Endothelial cell of umbilical vein (primary cell): ENCODE measurements around the gene CAMP. TPM values are rescaled to one million over a fixed set of nuclear protein-coding genes. Genes with fewer than 3 reads are reported as not detected.

Experiments used
- BruUV-seq: library from RNA; stranded (reverse); fragments of 400-500 nt; replicated peaks from 2 replicates; lab custom pipeline; 2021; lab: Mats Ljungman, UMichigan
- CTCF ChIA-PET: fragments of 300-600, 350-600 bp; sonication (Branson Sonifier 250); formaldehyde crosslinking; loops from one replicate; lab custom pipeline; 2021; ENCODE audit warnings: antibody characterized with exemption, inconsistent platforms; lab: Charles Lee
- POLR2A ChIA-PET: fragments of 300-600, 350-600 bp; sonication (Branson Sonifier 250); formaldehyde crosslinking; loops from one replicate; lab custom pipeline; 2021; ENCODE audit warnings: antibody characterized with exemption, inconsistent platforms; lab: Charles Lee
- DNase-seq: peaks from one replicate; pipeline ENCODE4 v3.0.0-alpha.2; 2011; ENCODE audit warnings: low read depth, low spot score
- FAIRE-seq: peaks from 2 replicates; lab custom pipeline; 2011; peaks lifted over from hg19 to GRCh38; lab: Jason Lieb, UNC
- H2AFZ ChIP-seq: 2 replicates; pipeline ENCODE4 v1.6.0; 2012; ENCODE audit warnings: low read depth, low read length, control low read depth, inconsistent platforms
- H3K27ac ChIP-seq: 2 replicates; pipeline ENCODE4 v1.5.1; 2011; ENCODE audit warnings: low read depth, mild to moderate bottlenecking, control low read depth, low read length, moderate library complexity; ENCODE audit not compliant: insufficient read depth
- H3K27me3 ChIP-seq, 2 experiments: 2 replicates each; pipeline versions ENCODE4 v1.6.0 to v1.6.1; 2011; ENCODE audit warnings: low read length in 2 of 2, mixed read lengths in 1 of 2; ENCODE audit not compliant: control insufficient read depth in 2 of 2, insufficient read depth in 2 of 2
- H3K36me3 ChIP-seq, 2 experiments: 2 replicates in 1 of 2; 3 replicates in 1 of 2; pipeline ENCODE4 v1.5.1; 2011; ENCODE audit warnings: low read length in 2 of 2, mild to moderate bottlenecking in 1 of 2, moderate library complexity in 1 of 2; ENCODE audit not compliant: control insufficient read depth in 2 of 2, insufficient read depth in 2 of 2; ENCODE audit errors: extremely low read depth in 1 of 2
- H3K4me1 ChIP-seq: 3 replicates; pipeline ENCODE4 v1.5.1; 2011; ENCODE audit warnings: mild to moderate bottlenecking, low read length; ENCODE audit not compliant: control insufficient read depth, insufficient read depth; ENCODE audit errors: extremely low read depth
- H3K4me2 ChIP-seq: 2 replicates; pipeline ENCODE4 v1.6.1; 2011; ENCODE audit warnings: low read length, control low read depth, mixed read lengths; ENCODE audit not compliant: insufficient read depth
- H3K4me3 ChIP-seq, 3 experiments: fragments of 200-600 bp in 1 of 3; sonication (generic), shearing (Covaris generic) in 1 of 3; replicated peaks in 1 of 3; 2 replicates each; pipeline ENCODE4 v1.5.1; 2011 to 2016; ENCODE audit warnings: control low read depth in 3 of 3, low read length in 3 of 3, mild to moderate bottlenecking in 2 of 3, inconsistent platforms in 1 of 3, low read depth in 1 of 3, moderate library complexity in 1 of 3; ENCODE audit not compliant: insufficient read depth in 1 of 3
- H3K79me2 ChIP-seq: 2 replicates; pipeline ENCODE4 v1.6.0; 2012; ENCODE audit warnings: low read length, inconsistent platforms; ENCODE audit not compliant: control insufficient read depth, insufficient read depth
- H3K9ac ChIP-seq: replicated peaks from 2 replicates; pipeline ENCODE3; 2011; ENCODE audit warnings: low read length, control low read depth; ENCODE audit not compliant: insufficient read depth; ENCODE audit errors: extremely low read depth
- H3K9me1 ChIP-seq: replicated peaks from 3 replicates; pipeline ENCODE4 v1.6.0; 2011; ENCODE audit warnings: mild to moderate bottlenecking, low read length; ENCODE audit not compliant: control insufficient read depth, insufficient read depth; ENCODE audit errors: extremely low read depth
- H3K9me3 ChIP-seq: replicated peaks from 2 replicates; pipeline ENCODE4 v1.5.1; 2012; ENCODE audit warnings: low read length, inconsistent platforms; ENCODE audit not compliant: control insufficient read depth, insufficient read depth
- H4K20me1 ChIP-seq: replicated peaks from 2 replicates; pipeline ENCODE3; 2011; ENCODE audit warnings: mild to moderate bottlenecking, low read length; ENCODE audit not compliant: control insufficient read depth, insufficient read depth; ENCODE audit errors: extremely low read depth
- CTCF ChIP-seq, 2 donors: IDR thresholded peaks; 1 replicate in 1 of 2; 2 replicates in 1 of 2; pipeline ENCODE4 v1.5.1; 2011; ENCODE audit warnings: low read length in 2 of 2, mild to moderate bottlenecking in 2 of 2, moderate library complexity in 2 of 2, control low read depth in 1 of 2, inconsistent platforms in 1 of 2, low read depth in 1 of 2; ENCODE audit not compliant: insufficient read depth in 1 of 2; ENCODE audit errors: extremely low read depth in 1 of 2
- EZH2 ChIP-seq: IDR thresholded peaks from 2 replicates; pipeline ENCODE4 v1.6.1; 2012; ENCODE audit warnings: borderline replicate concordance, low read depth, mild to moderate bottlenecking, moderate library complexity, low read length, inconsistent platforms; ENCODE audit not compliant: severe bottlenecking
- FOS ChIP-seq: IDR thresholded peaks from 2 replicates; pipeline ENCODE4 v1.6.1; 2011; ENCODE audit warnings: mild to moderate bottlenecking, low read length, moderate library complexity, borderline replicate concordance; ENCODE audit not compliant: insufficient read depth
- GATA2 ChIP-seq: IDR thresholded peaks from 2 replicates; pipeline ENCODE4 v1.7.0; 2011; ENCODE audit warnings: low read depth, mild to moderate bottlenecking, moderate library complexity, mixed read lengths, low read length; ENCODE audit not compliant: insufficient read length, insufficient read depth
- JUN ChIP-seq: IDR thresholded peaks from 2 replicates; pipeline ENCODE4 v1.6.1; 2011; ENCODE audit warnings: borderline replicate concordance, low read depth; ENCODE audit not compliant: insufficient read length, insufficient read depth
- MAX ChIP-seq: IDR thresholded peaks from 2 replicates; pipeline ENCODE4 v1.6.1; 2011; ENCODE audit not compliant: insufficient read depth, insufficient read length
- MYC ChIP-seq: IDR thresholded peaks from one replicate; pipeline ENCODE4 v1.6.1; 2011; ENCODE audit warnings: mild to moderate bottlenecking, low read depth, low read length
- POLR2A ChIP-seq: IDR thresholded peaks from 2 replicates; pipeline ENCODE4 v1.6.1; 2012; ENCODE audit warnings: low read depth, mild to moderate bottlenecking, control low read depth, low read length
- POLR2AphosphoS5 ChIP-seq: IDR thresholded peaks from 2 replicates; pipeline ENCODE4 v1.6.1; 2012; ENCODE audit warnings: low read depth, mild to moderate bottlenecking, control low read depth, low read length, moderate library complexity; ENCODE audit not compliant: insufficient read depth
- dilution Hi-C: fragments of 300-500 bp; cut with MboI; formaldehyde crosslinking; loops from one replicate; pipeline ENCODE4 v1.15.0; 2019; ENCODE audit warnings: low sequenced_read_pairs; ENCODE audit not compliant: extremely low pct_ligation_motif_present
- intact Hi-C: fragments of 100-400 bp; cut with micrococcal nuclease; formaldehyde crosslinking; loops from one replicate; pipeline ENCODE4 v1.10.0; 2022
- polyA plus RNA-seq, 4 experiments: library from polyadenylated mRNA; depleted of rRNA in 3 of 4; stranded (reverse) in 3 of 4; unstranded in 1 of 4; fragments of >200 nt; gene quantifications; 2 replicates each; pipeline versions ENCODE4 v1.2.1 to v1.2.3, GENCODE V29; 2011 to 2012; ENCODE audit warnings: missing spikeins in 1 of 4
- total RNA-seq: library from RNA; stranded (reverse); gene quantifications from 2 replicates; pipeline ENCODE4 v1.2.3, GENCODE V29; 2021

Gene CAMP
- total and polyA plus RNA-seq, 2 donors (not counting 3 experiments of a cell fraction or from before 2014, with no cell fraction given), result not detected

GRCh38 chr3:48180531-48181253 lies 42.6 kb upstream of the CAMP start:
- no peaks in the 10 kb centered on the region for H3K9me1 ChIP-seq
- TF ChIP-seq JUN (no peak), GATA2 (no peak), MYC (no peak), POLR2A (no peak), EZH2 (no peak), CTCF (IDR thresholded peaks at IDR 0.05; ENCODE audit: extremely low read depth in 1 of 2, insufficient read depth in 1 of 2, low read depth in 1 of 2, low read length in 2 of 2) (no peak), POLR2AphosphoS5 (no peak), MAX (no peak), FOS (no peak)
- H3K27ac ChIP-seq, result no peak overlapping the region
- peaks cover 24 to 40% of the 10 kb centered on the region in 2 experiments for H3K36me3 ChIP-seq
- no TSS peak for BruUV-seq
- ChIA-PET CTCF (interaction anchor here (1.0 to 1.2 kb wide), 2 partner anchors 23 to 255 kb away, joined by 3 to 4 read pairs; no protein-coding TSS in a partner anchor), POLR2A (no interaction called here)
- no peak overlapping the region for H3K4me2 ChIP-seq
- no peak overlapping the region for H3K4me3 ChIP-seq
- H3K9ac ChIP-seq, result no peak overlapping the region
- no peaks in the 10 kb centered on the region for H4K20me1 ChIP-seq
- H3K4me1 ChIP-seq, result no peaks in the 10 kb centered on the region
- DNase-seq (no peak), FAIRE-seq (no peak)
- intact Hi-C loops (no loop called here), dilution Hi-C loops (no loop called here)
- no peaks in the 10 kb centered on the region for H3K27me3 ChIP-seq
- H3K79me2 ChIP-seq, result peaks cover 52% of the 10 kb centered on the region
- H3K9me3 ChIP-seq, result no peaks in the 10 kb centered on the region
- H2AFZ ChIP-seq, result no peak overlapping the region
